Mesenchymal stem cell (in vitro differentiated cells and primary cell): ENCODE measurements around the gene ZNF408.
"Not testable (repeated sequence)": the region's sequence is repeated elsewhere in the genome, so short reads cannot be mapped to it uniquely, and the experiment has no call there.

ENCODE experiments used
- DNase-seq: peaks from one replicate; pipeline ENCODE4 v3.0.0-alpha.2; 2013
- H2AFZ ChIP-seq: one replicate; pipeline ENCODE4 v1.6.1; 2013; ENCODE audit warnings: low read depth, mild to moderate bottlenecking, control low read depth, inconsistent platforms, low read length, moderate library complexity
- H2AK5ac ChIP-seq: 2 replicates; pipeline ENCODE4 v1.6.1; 2013; ENCODE audit warnings: low read length, moderate library complexity, mild to moderate bottlenecking, inconsistent platforms; ENCODE audit not compliant: severe bottlenecking
- H2BK120ac ChIP-seq: one replicate; pipeline ENCODE4 v1.6.1; 2013; ENCODE audit warnings: low read depth, mild to moderate bottlenecking, inconsistent platforms, low read length, moderate library complexity
- H2BK12ac ChIP-seq, 2 experiments: one replicate each; pipeline ENCODE4 v1.6.1; 2013; ENCODE audit warnings: inconsistent platforms in 2 of 2, low read length in 2 of 2, mild to moderate bottlenecking in 2 of 2, moderate library complexity in 2 of 2, control low read depth in 1 of 2
- H2BK15ac ChIP-seq: one replicate; pipeline ENCODE4 v1.6.1; 2013; ENCODE audit warnings: mild to moderate bottlenecking, low read depth, inconsistent platforms; ENCODE audit not compliant: poor library complexity, severe bottlenecking
- H2BK5ac ChIP-seq: 2 replicates; pipeline ENCODE4 v1.6.1; 2013; ENCODE audit warnings: low read depth, mild to moderate bottlenecking, low read length, control low read depth, inconsistent platforms; ENCODE audit not compliant: poor library complexity, severe bottlenecking
- H3K14ac ChIP-seq, 2 experiments: one replicate each; pipeline ENCODE4 v1.6.1; 2013; ENCODE audit warnings: inconsistent platforms in 2 of 2, low read length in 2 of 2, control low read depth in 1 of 2, mild to moderate bottlenecking in 1 of 2, moderate library complexity in 1 of 2
- H3K18ac ChIP-seq, 2 experiments: one replicate each; pipeline ENCODE4 v1.6.1; 2013; ENCODE audit warnings: inconsistent platforms in 2 of 2, low read length in 2 of 2, control low read depth in 1 of 2, low read depth in 1 of 2, mild to moderate bottlenecking in 1 of 2
- H3K23ac ChIP-seq, 2 experiments: one replicate each; pipeline ENCODE4 v1.6.1; 2013; ENCODE audit warnings: inconsistent platforms in 2 of 2, low read length in 2 of 2, mild to moderate bottlenecking in 2 of 2, moderate library complexity in 2 of 2, control low read depth in 1 of 2
- H3K27ac ChIP-seq: 2 replicates; pipeline ENCODE4 v1.5.1; 2013; ENCODE audit warnings: mild to moderate bottlenecking, moderate library complexity, low read length, control low read depth, inconsistent platforms; ENCODE audit not compliant: poor library complexity, severe bottlenecking
- H3K27me3 ChIP-seq, 2 experiments: 2 replicates each; pipeline versions ENCODE4 v1.6.1 to v1.7.0; 2013; ENCODE audit warnings: low read length in 2 of 2, mild to moderate bottlenecking in 2 of 2, moderate library complexity in 2 of 2, control low read depth in 1 of 2, inconsistent platforms in 1 of 2; ENCODE audit not compliant: control insufficient read depth in 1 of 2, insufficient read depth in 1 of 2
- H3K36me3 ChIP-seq, 2 experiments: 2 replicates each; pipeline versions ENCODE4 v1.6.1 to v1.7.0; 2013; ENCODE audit warnings: low read length in 2 of 2, control low read depth in 1 of 2, inconsistent platforms in 1 of 2, low read depth in 1 of 2, mild to moderate bottlenecking in 1 of 2; ENCODE audit not compliant: insufficient read depth in 2 of 2, control insufficient read depth in 1 of 2
- H3K4ac ChIP-seq, 2 experiments: one replicate each; pipeline ENCODE4 v1.6.1; 2013; ENCODE audit warnings: inconsistent platforms in 2 of 2, low read length in 2 of 2, mild to moderate bottlenecking in 2 of 2, moderate library complexity in 2 of 2, control low read depth in 1 of 2, low read depth in 1 of 2
- H3K4me1 ChIP-seq: 2 replicates; pipeline ENCODE4 v1.6.1; 2013; ENCODE audit warnings: low read depth, low read length, control low read depth; ENCODE audit not compliant: control insufficient read depth, insufficient read depth
- H3K4me2 ChIP-seq: 2 replicates; pipeline ENCODE4 v1.6.1; 2013; ENCODE audit warnings: low read length, mild to moderate bottlenecking, inconsistent platforms; ENCODE audit not compliant: poor library complexity, severe bottlenecking
- H3K4me3 ChIP-seq, 2 experiments: 2 replicates each; pipeline versions ENCODE4 v1.5.1 to v1.7.0; 2013; ENCODE audit warnings: low read length in 2 of 2, mild to moderate bottlenecking in 2 of 2, control low read depth in 1 of 2, low read depth in 1 of 2; ENCODE audit not compliant: insufficient read depth in 1 of 2
- H3K79me1 ChIP-seq: replicated peaks from 2 replicates; pipeline ENCODE4 v1.6.1; 2013; ENCODE audit warnings: mild to moderate bottlenecking, control low read depth, low read length, inconsistent platforms; ENCODE audit not compliant: poor library complexity, severe bottlenecking
- H3K9ac ChIP-seq: 2 replicates; pipeline ENCODE4 v1.7.0; 2013; ENCODE audit warnings: mild to moderate bottlenecking, low read length, moderate library complexity
- H3K9me3 ChIP-seq: 2 replicates; pipeline ENCODE4 v1.7.0; 2013; ENCODE audit warnings: mild to moderate bottlenecking, low read length; ENCODE audit not compliant: control insufficient read depth
- H4K8ac ChIP-seq: one replicate; pipeline ENCODE4 v1.6.1; 2013; ENCODE audit warnings: inconsistent platforms, mild to moderate bottlenecking, low read length, moderate library complexity
- H4K91ac ChIP-seq: one replicate; pipeline ENCODE4 v1.6.1; 2013; ENCODE audit warnings: mild to moderate bottlenecking, low read length, inconsistent platforms
- WGBS: methylation state at CpG from one replicate; pipeline ENCODE4 v1.1.7; 2013; ENCODE audit warnings: mixed read lengths; 5-methylcytosine and 5-hydroxymethylcytosine counted together

Gene ZNF408

GRCh38 chr11:46668480-46669085 lies 32.2 kb upstream of the ZNF408 start:
- Histone ChIP-seq H3K27ac (no peak overlapping the region), H3K9ac (no peak overlapping the region), H3K9me3 (no peaks in the 10 kb centered on the region), H3K23ac (no peak overlapping the region), H3K4ac (no peak overlapping the region), H3K36me3 (peaks cover 73 to 93% of the 10 kb centered on the region in 2 experiments), H2AK5ac (no peak overlapping the region), H2BK15ac (no peak overlapping the region), H3K27me3 (no peaks in the 10 kb centered on the region), H3K79me1 (peaks cover 4% of the 10 kb centered on the region), H3K18ac (no peak overlapping the region), H2AFZ (no peak overlapping the region), H3K14ac (no peak overlapping the region), H4K8ac (no peak overlapping the region), H3K4me1 (peaks cover 1% of the 10 kb centered on the region), H2BK5ac (no peak overlapping the region), H2BK12ac (no peak overlapping the region), H3K4me3 (no peak overlapping the region), H3K4me2 (no peak overlapping the region), H4K91ac (no peak overlapping the region), H2BK120ac (no peak overlapping the region)
- WGBS: 98% methylated on average over 12 of the region's 12 CpGs
- no peak for DNase-seq

GRCh38 chr11:46669711-46670139 lies 31.1 kb upstream of the ZNF408 start:
- peaks cover 77 to 89% of the 10 kb centered on the region in 2 experiments for H3K36me3 ChIP-seq
- no peak overlapping the region for H2BK5ac ChIP-seq
- no peak overlapping the region for H3K9ac ChIP-seq
- no peak overlapping the region for H4K91ac ChIP-seq
- H2AK5ac ChIP-seq: no peak overlapping the region
- H3K4me3 ChIP-seq: no peak overlapping the region
- no peak overlapping the region for H2BK15ac ChIP-seq
- no peak overlapping the region for H3K4me2 ChIP-seq
- no peak overlapping the region for H3K14ac ChIP-seq
- H3K9me3 ChIP-seq: no peaks in the 10 kb centered on the region
- no peaks in the 10 kb centered on the region for H3K27me3 ChIP-seq
- no peak overlapping the region for H3K23ac ChIP-seq
- no peak overlapping the region for H3K27ac ChIP-seq
- no peak for DNase-seq
- peaks cover 1% of the 10 kb centered on the region for H3K79me1 ChIP-seq
- peaks cover 5% of the 10 kb centered on the region for H3K4me1 ChIP-seq
- no peak overlapping the region for H3K4ac ChIP-seq
- H2BK12ac ChIP-seq: no peak overlapping the region
- H3K18ac ChIP-seq: no peak overlapping the region
- H4K8ac ChIP-seq: no peak overlapping the region
- 100% methylated on average over 3 of the region's 3 CpGs for WGBS
- no peak overlapping the region for H2AFZ ChIP-seq
- H2BK120ac ChIP-seq: no peak overlapping the region

- H3K4ac ChIP-seq, DNase-seq, H2BK15ac ChIP-seq, H3K27ac ChIP-seq, H2AFZ ChIP-seq, H2BK120ac ChIP-seq, H3K9ac ChIP-seq, H3K4me2 ChIP-seq, H2BK5ac ChIP-seq, H4K8ac ChIP-seq, H3K14ac ChIP-seq, H2AK5ac ChIP-seq, H3K79me1 ChIP-seq, H3K27me3 ChIP-seq, H2BK12ac ChIP-seq, H3K4me3 ChIP-seq, H4K91ac ChIP-seq, H3K23ac ChIP-seq, H3K18ac ChIP-seq, H3K9me3 ChIP-seq: not testable (repeated sequence)
- Histone ChIP-seq H3K36me3 (peaks cover 71 to 81% of the 10 kb centered on the region in 2 experiments), H3K4me1 (peaks cover 13% of the 10 kb centered on the region)
- 100% methylated on average over 2 of the region's 3 CpGs for WGBS
These were observed 30.3 kb upstream of the ZNF408 start for GRCh38 chr11:46670521-46670920.

GRCh38 chr11:46671958-46672315 lies 28.9 kb upstream of the ZNF408 start:
- Histone ChIP-seq H3K14ac (no peak overlapping the region), H3K4me1 (peaks cover 24% of the 10 kb centered on the region), H3K9me3 (no peaks in the 10 kb centered on the region), H3K27me3 (no peaks in the 10 kb centered on the region), H2AK5ac (no peak overlapping the region), H4K91ac (no peak overlapping the region), H3K27ac (no peak overlapping the region), H3K4ac (no peak overlapping the region), H2BK15ac (no peak overlapping the region), H2BK5ac (no peak overlapping the region), H3K9ac (no peak overlapping the region), H2BK12ac (no peak overlapping the region), H3K4me3 (no peak overlapping the region), H4K8ac (no peak overlapping the region), H3K36me3 (peaks cover 70 to 79% of the 10 kb centered on the region in 2 experiments), H2AFZ (no peak overlapping the region), H2BK120ac (no peak overlapping the region), H3K18ac (no peak overlapping the region), H3K23ac (no peak overlapping the region), H3K79me1 (peaks cover 1% of the 10 kb centered on the region), H3K4me2 (no peak overlapping the region)
- DNase-seq: no peak
- WGBS: 96% methylated on average over 10 of the region's 10 CpGs
